GM19468 (cell line): Measurements from ENCODE around the gene IGSF22.

ENCODE experiments used
- ATAC-seq: cut with Tn5 transposase; IDR thresholded peaks from one replicate; pipeline ENCODE4 v1.9.1; 2021; ENCODE audit warnings: mild to moderate bottlenecking, moderate library complexity, moderate number of reproducible peaks; ENCODE audit not compliant: unreplicated experiment; ENCODE audit errors: extremely low read depth

Gene IGSF22

DNA sequence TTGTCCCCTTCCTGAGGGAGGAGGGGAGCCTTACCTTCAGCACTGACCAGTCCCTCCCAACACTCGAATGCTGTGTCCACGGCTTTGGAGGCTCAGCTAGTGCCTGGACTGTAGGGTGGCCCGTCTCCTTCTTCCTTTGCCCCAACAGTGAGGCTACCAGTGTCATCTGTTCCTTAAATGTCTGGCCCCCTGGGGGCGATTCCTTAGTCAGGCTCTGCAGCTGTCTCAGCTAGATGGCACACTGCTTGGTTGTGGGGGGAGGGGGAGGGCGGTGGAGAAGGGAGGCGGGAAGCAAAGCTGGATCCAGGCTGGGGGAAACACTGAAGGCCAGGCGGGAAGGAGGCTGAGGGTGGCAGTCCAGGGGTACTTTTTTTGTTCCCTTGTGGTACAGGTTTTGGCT is at the start of gene IGSF22:
TSS of gene IGSF22 (minus strand) at position 149 of the 400 bp plus-strand sequence. CDS start 1,952 bp downstream, outside the sequence.
- ATAC-seq = no peak

GRCh38 chr11:18774801-18775200 is 48.8 kb upstream of the IGSF22 start:
- no peak for ATAC-seq

- ATAC-seq = no peak
These were observed 47.7 kb upstream of the IGSF22 start for GRCh38 chr11:18773681-18774080.

DNA sequence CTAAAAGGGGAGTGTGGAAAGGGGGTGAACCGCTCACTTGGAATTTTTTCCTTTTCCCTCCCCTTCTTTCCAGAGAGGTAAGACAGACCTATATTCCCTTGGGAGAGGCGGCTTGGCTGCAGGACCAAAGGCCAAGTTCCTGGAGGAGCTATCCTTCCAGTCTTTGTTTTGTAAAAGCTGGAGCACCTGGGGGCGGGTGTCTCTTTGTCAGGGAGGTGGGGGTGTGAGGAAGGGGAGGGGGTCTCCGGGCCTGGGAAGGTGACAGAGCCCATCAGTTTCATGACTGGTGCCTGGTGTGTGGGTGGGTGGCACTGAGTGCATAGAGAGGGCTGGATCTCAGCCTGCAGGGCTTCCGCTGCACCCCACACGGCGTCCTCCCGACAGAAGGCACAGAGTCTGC is 47.1 kb upstream of the IGSF22 start:
- ATAC-seq = no peak

- no peak for ATAC-seq
These were observed 46.2 kb upstream of the IGSF22 start for GRCh38 chr11:18772211-18772610.

DNA sequence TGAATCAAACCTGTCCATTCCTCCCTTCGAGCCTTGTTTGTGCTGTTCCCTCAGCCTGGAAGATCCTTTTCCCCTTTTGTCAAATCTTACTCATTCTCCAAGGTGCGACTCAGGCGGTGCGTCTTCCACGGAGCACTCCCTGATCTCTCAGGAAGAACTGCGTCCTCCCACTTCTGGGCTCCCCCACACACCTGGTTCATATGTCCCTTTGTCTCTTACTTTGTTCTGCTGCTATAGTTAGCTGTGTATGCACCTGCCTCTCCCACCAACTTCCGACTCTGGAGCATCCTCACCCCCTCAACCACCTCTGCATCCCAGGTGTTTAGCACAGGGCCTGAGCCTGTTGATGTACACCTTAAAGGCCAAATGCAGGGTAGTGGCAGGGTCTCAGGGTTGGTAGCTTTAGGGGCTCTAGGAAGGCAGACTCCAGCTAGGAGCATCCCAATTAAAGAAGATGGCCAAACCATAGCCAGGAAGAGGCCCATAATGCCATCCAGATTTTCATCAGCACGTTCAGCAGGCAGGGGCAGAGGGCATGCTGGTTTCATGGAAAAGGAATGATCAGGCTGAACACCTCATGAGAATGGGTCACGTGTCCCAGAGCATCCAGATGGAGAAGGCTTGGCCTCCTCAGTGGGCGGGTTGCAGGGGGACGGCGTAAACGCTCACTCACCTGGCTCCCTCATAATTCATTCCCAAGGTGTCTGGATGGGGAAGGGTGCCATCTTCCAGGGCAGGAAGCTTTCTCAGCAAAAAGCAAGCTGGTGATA is 45.5 kb upstream of the IGSF22 start:
- ATAC-seq = no peak

DNA sequence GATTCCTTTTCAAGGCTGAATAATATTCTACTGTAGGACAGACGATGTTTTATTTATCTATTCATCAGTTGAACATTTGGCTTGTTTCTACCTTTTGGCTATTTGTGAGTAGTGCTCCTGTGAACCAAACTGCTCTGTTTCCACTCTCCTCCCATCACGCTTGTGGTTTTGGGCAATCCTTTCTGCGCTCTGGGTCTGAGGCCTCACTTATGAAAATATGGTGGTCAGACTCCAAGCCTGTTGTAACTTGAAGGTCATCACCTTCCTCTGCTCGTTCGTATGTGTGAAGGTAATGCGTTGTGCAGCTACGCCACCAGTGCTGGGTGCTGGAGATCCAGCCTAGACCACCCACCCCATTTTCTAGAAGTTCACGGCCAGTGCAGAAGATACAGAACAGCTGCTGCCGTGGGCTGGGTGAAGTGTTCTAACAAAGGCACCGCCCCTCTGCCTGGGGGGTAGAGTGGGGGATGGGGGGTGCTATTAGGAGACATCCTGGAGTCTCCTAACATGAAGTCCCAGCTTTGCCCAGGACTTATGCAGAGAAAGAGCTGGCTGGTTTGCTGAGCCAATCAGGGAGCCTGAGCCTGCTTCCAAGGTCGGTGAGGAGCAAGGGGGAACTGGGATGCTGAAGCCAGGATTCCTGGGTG is 44.6 kb upstream of the IGSF22 start:
- ATAC-seq = no peak

DNA sequence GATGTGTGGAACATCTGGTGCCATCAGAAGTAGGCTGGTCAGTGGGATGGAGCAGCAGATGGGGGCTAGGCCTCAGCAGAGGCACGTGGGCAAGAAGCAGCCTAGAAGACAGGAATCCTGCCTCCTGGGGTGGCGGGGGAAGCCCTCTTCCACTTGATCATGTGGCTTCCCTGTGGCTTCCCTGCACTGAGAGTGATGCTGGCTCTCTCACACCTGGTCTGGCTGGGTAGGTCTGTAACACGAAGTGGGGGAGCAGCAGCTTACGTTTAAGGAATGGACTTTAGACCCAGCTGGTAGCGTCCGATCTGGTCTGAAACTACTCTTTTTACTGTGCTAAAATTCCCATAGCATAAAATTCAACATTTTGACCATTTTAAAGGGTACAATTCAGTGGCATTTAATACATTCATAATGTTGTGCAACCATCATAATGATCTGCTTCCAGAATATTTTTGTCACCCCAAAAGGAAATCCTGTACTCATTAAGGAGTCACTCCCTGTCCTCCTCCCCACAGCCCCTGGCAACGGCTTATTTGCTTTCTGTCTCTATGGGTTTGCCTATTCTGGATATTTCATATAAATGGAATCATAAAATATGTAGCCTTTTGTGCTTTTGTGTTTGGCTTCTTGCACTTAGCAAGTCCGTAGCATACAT is 43.9 kb upstream of the IGSF22 start:
- peak; percentile 51 for ATAC-seq

- no peak for ATAC-seq
These were observed 43.0 kb upstream of the IGSF22 start for GRCh38 chr11:18768978-18769377.

GRCh38 chr11:18768472-18768901 is 42.5 kb upstream of the IGSF22 start:
- ATAC-seq = peak; percentile 88

DNA sequence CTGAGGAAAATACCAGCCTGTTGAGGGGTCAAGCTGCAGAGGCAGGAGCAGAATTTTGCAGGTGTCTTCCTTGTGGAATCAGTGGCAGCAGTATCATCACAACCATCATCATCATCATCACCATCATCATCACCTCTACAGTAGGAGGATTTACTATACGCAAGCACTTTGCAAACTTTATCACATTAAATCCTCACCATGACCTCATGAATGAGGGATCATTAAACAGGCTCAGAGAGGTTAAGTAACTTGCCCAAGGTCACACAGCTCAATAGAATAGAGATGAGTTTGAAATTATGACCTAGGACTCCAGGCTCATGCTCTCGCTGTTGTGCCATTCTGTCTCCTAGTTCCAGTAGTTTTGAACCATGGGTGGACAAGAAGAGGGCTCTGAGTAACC is 40.0 kb upstream of the IGSF22 start:
- no peak for ATAC-seq

- no peak for ATAC-seq
These were observed 39.6 kb upstream of the IGSF22 start for GRCh38 chr11:18765554-18765953.

- no peak for ATAC-seq
These were observed 35.8 kb upstream of the IGSF22 start for GRCh38 chr11:18761741-18762140.

- no peak for ATAC-seq
These were observed 35.2 kb upstream of the IGSF22 start for GRCh38 chr11:18761144-18761543.

DNA sequence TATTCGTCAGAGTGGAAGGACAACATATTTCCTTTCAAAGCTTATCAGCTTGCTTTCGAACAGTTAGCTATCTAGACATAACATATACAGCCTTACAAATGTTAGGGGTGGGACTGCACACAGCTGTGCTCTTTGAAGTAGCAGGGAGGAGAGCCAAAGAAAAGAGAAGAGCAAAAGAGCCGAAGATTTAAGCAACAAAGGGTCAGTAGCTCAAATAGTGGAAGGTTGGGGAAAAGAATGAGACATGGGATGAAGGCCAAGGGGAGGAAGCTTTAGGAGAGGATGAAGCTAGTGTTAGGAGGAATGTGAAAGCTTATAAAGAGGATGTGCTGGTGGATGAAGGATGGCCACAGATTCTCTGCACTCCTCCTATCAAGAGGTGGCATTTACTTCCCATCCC is 31.8 kb upstream of the IGSF22 start:
- no peak for ATAC-seq

- no peak for ATAC-seq
These were observed 30.9 kb upstream of the IGSF22 start for GRCh38 chr11:18756889-18757288.

- ATAC-seq = no peak
These were observed 28.3 kb upstream of the IGSF22 start for GRCh38 chr11:18754308-18754707.

DNA sequence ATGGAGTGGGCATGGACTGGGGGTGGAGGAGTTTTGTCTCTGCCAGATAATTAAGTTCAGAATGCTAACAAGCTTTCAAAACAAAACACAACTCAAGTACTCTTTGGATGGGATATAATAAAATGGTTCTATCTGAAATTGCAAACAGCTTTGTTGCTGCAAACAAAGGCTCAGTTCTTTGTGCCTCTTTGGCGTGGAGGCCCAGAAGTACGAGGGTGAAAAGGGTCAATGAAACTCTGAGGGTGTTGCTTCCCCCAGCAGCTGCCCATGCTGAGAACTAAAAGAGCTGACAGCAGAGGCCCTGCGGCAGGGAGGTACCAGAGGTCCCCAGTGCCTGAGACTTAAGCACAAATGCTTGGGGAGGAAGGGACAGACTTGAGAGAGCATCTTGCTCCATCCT is 26.5 kb upstream of the IGSF22 start:
- no peak for ATAC-seq

- ATAC-seq = no peak
These were observed 25.0 kb upstream of the IGSF22 start for GRCh38 chr11:18750944-18751343.

DNA sequence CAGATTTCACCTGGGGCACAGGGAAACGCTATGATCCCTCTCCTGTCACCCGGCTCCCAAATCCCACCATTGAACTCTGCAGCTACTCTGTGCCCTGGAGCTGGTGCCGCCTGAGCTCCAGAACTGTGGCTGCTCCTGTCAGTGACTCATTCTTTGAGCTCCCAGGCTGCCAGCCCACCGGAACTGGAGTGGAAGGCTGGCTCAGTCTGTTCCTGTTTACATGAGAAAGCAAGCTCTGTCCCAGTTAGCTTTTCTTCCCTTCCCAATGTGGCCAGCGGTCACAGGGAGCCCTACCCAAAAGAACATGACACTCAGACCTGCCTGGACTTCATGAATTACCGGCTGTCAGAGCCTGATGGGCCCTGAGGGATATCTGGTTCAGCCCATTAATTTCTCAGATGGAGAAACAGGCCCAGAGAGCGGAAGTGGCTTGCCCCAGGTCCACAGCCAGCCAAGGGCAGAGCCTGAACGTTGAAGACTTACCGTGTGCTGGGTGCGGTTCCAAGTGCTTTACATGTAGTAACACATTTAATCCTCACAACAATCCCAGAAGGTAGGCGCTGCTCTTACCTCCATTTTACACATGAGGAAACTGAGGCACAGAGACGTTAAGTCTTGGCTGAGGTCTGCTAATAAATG is 23.8 kb upstream of the IGSF22 start:
- no peak for ATAC-seq
